HG03575 (cell line): ENCODE results near the gene NFXL1.

Experiments used
- ATAC-seq: cut with Tn5 transposase; IDR thresholded peaks from one replicate; pipeline ENCODE4 v1.9.1; 2021; ENCODE audit not compliant: unreplicated experiment, insufficient number of reproducible peaks, low FRiP score; ENCODE audit errors: extremely low read depth

NFXL1 gene

DNA sequence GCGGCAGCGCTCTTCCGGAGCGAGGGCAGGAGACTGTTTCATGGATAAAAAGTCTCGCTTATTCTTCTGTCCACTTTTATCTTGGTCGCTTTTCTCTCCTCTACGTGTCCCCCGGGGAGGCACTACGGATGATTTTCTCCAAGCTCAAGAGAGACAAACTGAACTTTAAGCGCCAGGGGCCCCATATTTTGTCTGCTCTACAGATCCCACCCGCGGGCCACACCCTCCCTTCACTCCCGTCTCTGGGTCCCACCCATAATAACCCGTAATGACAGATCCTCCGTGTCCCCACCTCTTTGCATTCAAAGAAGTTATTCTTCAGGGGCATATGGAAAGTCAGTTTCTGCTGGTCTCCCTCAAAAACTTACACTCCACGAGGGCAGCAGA lies 76.5 kb downstream of the NFXL1 start, which contains the start of gene CORIN:
TSS of gene CORIN (minus strand) at position 160 of the 387 bp plus-strand sequence. CDS start at position 42, 118 bp downstream.
- ATAC-seq = no peak

DNA sequence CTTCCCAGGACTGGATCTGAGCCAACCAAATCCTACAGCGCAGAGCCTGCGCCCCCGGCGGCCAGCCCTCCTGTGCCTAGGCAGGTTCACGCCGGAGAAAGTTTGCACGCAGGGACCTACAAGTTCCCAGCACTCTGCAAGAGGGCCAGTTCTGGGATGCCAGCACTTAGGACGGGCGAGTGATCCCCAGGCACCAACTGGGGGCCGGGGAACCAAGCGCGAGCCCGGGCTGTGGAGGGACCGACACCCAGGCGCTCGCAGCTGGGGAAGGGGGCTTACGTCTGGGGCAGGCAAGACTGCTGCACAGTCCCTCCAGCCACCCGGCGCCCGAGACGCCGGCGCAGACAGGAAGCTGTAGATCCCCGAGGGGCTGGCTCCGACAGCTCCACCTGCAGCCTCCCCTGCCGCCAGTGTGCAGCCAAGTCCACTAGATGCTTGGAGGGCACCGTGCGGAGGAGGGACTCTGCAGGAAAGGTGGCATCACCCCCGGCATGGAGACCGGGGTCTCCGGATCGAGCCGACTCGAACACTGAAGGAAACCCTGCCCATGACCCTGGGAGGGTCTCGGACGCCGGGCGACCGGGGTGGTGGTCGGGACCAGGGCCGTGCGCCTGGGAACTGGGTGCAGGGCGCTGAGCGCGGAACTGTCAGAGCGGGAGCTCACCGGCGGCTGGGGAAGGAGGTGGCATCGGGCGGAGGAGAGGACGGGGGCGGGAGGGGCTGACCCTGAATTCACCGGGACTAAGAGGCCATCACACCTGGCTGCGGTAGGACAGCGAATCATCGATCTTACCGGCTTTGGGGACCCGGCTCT lies 77.1 kb downstream of the NFXL1 start:
- peak; percentile 28 for ATAC-seq

DNA sequence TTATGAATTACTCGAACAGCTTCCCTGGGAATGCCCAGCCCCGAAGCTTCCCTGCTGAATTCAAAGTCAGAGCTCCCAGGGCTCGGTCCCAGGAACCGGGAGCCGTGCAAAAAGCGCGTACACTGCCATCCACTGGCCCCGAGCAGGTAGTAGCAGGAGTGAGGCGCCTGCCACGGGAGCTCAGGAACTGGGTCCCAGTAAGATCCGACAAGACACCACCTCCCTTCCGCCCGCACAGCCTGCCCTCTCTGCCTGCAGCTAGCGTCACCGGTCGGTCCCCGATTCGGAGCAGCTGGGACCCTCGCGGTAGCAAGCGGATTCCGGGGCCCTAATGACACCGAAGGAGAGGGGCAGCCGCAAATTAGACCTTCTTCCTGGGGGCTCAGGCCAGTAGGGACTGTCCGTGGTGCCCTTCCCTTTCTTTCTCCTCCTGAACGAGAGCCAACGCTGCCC lies 77.7 kb downstream of the NFXL1 start:
- ATAC-seq = peak; percentile 27

DNA sequence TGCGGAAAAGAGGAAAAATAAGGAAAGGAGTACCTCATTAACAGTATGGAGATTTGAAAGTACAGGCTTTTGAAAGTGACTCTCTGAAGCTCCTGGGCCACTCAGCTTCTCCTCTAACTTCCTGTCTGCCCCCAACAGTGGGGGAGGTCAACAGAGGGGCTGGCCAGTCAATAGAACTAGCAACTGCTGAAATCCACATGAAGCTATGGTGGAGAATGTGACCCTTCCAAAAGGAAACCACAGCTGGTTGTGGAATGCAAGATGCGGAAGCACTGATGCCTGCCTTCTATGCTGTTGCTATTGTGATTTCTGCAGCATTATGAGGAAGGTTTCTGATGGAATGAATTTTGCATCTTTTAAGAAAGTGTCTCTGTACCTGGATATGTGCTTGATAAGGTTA lies 78.9 kb downstream of the NFXL1 start:
- no peak for ATAC-seq

DNA sequence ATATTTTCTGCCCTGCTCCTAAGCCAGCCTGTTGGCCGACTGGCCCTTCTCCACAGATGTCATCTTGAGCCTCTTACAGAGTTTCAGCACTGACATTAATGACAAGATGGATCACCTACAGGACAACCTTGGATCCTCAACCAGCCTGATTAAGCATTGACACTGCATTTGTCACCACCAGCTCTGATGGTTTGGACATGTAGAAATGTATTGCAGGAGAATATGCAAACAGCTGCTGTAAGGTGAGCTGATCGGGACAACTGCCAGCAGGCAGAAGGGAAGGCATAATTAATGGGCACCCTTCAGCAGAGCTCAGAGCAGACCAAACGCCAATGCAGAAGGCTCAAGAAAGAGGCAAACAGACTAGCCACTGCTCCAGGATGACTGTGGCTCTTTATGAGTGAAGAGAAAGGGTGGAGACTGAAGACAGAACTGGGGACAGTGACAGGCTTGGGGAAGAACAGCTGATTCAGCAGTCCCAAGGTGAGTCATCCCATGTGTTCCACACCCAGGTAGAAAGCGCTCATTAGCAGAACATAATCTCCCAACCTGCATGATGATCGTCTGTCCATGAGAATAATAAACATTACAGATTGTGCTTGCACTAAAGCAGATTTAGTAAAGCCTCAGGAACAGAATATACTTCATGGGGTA lies 83.2 kb downstream of the NFXL1 start:
- no peak for ATAC-seq

DNA sequence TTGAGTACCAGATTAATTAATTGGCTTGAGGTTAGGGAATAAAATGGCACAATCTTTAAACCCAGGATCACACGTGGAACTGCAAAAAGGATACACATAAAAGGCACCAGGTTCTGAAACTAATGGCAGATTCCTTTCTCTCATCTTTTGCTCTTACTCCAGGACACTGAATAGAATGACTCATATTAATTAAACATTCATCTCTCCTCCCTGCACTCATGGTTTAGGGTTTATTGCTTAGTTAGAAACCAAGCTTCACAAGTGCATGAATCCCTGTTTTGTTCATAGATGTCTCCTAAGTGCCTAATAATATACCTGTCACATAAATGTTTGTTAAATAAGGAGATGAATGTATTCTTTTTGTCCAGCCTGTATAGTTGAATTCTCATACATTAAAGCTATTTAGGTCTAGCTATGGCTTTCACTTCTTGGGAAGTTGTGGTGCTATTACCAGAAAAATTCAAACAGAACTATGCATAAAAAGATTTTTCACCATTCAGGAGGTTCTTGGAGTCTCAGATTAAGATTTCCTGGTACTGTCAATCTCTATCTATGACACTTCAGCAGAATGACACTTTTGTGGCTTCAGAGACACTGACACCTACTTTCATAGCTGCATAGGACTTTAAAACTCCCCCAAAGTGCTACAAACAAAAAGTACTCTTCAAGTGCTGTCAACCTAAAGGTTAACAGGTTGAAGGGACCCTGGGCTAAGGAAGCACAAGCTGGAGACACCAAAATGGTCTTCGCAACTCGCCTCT lies 83.9 kb downstream of the NFXL1 start:
- no peak for ATAC-seq

DNA sequence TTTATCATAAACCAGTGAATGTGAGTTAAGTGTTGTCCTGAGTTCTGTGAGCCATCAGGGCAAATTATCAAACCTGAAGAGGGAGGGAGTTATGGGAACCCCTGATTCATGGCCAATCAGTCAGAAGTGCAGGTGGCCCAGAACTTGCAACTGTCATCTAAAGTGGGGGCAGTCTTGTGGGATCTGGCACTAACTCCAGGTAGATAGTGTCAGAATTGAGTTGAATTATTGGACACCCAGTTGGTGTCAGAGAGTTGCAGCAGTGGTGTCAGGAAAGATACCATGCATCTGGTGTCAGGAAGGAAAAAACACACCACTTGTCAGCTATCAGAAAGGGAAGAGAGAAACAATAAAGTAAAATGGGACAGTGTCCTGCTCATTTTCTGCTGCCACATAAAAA lies 84.9 kb downstream of the NFXL1 start:
- no peak for ATAC-seq

DNA sequence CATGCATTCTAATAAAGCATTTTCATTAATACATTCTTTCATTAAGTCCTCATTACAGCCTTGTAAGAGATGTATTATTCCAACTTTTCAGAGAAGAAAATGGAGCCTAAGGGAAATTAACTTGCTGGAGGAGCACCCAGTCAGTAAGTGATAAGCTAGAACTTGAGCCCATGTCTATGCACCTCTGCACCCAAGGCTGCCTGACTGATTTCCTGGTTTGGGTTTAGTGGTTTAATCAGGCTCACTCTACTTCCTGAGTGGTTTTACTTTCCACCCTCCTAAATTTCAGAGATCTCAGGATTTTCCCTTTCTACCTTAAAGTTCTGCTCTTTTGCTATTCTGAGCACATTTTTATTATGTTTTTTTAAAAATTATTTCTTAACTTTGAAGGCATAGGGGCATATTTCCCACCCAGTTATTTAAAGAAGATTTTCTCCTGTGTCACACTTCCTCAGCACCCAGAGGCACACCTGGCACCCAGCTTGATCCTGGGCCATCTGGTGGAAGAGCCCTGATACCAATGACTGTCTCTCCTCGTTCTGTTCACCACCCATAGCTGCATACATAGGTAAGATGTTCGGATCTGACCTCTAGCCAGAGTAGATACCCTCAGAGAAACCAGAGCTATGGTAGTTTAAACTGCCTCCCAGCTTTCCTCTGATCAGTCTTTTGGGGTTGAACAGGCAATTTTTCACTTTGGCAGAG lies 86.9 kb downstream of the NFXL1 start:
- ATAC-seq = no peak

DNA sequence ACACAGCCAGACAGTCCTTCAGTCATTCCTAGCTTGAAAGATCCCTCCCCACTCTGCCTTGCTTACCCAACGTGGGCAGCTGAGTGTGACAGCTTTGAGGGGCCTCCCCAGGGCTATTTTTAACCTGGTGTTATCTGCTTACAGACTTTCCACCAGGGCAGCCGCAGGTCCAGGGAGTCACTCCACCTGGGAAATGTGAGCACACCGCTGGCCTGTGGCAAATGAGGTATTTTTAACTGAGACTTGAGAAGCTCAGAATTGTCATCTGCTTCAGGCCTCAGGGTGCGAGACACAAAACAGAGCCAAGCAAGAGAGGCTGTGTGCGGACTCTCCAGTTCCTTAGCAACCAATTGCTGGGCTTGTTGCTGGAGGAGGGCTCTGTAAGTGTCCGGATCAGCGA lies 89.5 kb downstream of the NFXL1 start:
- no peak for ATAC-seq

DNA sequence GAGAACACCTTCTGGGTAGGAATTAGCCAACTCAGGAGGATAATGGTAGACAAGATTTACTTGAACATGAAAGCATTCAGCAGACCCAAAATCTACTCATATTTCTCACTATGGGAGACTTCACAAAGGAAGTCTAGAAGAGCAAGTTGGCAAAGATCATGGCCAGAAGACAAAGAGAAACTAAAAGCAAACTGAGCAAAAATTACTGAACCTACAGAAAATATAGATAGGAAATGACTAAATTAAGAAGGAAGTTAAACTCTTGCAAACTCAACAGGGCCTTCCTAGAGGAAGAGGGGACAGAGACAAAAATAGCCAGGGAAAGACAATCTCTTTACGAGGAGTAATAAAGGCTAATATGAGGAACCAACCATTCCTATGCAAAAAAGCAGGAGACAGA lies 95.2 kb downstream of the NFXL1 start:
- ATAC-seq = no peak

DNA sequence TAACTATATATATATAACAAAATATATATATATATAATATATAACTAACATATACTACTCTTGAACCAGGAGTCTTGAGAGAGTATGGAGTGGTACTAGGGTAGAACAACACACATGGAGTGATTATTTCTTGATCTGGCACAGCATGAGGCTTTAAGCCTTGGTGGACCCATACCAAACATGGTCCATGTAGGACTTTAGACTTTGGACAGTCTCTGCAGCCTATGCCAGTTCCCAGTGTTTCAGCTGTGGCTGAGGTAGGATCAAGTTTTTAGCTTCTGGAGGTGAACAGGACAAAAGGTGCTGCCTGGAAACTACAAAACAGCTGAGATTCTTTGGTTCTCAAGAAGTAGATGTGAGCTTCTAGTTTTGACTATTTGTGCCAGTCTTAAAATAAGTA lies 97.1 kb downstream of the NFXL1 start:
- no peak for ATAC-seq

DNA sequence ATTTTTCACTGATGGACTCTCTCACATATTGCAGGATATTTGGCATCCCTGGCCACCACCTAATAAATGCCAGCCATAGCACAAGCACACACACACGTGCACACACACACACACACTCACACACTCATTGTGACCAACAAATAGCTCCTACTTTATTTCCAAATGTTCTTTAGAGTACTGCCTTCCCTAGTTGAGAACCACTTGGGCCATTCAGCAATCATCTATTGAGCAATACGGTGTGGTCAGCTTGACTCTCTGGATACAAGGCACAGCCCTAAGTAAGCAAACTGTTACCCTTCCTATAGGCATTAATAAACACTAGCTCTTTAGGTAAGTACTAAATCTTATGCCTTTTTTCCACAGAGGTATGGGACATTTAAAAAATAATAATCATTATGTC lies 97.6 kb downstream of the NFXL1 start:
- no peak for ATAC-seq

DNA sequence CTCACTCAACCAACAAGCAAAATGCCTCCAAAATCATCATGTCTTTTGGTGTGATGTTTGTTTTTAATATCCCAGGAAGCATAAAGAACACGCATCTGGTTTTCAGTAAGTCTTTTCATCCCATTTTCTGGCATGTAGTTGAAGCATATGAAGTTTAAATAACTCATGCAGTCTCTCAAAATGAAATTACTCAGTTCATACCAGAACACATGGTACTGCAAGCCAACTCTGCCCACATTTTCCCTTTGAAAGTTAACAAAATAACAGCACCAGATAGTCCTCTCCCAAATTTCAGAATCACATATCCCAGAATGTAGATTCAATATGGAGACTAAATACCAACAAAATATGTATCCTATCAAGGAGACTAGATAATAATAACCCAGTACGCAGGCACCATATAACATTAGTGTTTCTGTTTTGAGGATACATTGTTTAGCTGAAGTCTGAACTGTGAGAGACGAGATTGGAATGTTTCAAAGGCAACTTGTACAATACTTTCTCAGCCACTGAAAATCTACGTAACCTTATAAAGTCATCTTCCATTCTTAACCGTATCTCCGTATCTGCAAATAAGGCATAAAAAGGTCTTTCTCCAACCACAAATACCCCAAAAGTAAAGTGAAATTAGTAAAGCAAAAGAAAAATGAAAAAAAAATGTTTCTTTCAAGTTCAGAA lies 99.6 kb downstream of the NFXL1 start:
- ATAC-seq = no peak

DNA sequence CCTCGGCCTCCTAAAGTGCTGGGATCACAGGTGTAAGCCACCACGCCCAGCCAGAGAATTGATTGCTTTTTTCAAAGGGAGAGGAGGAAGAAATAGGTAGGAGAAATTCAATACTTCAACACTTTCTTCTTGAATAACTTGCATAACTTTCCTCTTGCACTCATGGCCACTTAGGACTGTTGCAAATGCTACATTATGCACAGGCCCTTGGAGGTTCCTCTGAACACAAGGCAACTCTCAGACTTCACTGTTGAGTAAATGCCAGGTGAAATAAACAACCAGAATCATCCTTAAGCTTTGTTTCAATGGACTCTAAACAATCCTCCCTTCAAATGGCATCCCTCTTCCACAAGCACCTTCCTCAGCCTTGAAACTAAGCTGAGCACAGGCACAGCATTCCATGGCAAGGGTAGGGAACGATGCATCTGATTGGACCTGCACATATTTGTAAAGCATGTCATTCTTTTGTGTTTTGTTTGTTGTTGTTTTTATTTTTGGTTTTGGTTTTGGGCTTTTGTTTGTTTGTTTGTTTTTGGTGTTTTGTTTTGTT lies 104.7 kb downstream of the NFXL1 start:
- ATAC-seq = no peak

DNA sequence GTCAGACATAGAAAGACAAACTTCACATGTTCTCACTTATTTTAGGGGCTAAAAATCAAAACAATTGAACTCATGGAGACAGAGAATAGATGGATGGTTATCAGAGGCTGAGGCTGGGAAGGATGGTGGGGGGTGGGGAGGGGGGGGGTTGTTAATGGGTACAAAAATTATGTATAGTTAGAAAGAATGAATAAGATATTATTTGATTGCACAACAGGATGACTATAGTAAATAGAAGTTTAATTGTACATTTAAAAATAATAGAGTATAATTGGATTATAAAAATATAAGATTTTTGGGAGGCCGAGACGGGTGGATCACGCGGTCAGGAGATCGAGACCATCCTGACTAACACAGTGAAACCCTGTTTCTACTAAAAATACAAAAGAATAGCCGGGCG lies 109.8 kb downstream of the NFXL1 start:
- ATAC-seq = no peak

DNA sequence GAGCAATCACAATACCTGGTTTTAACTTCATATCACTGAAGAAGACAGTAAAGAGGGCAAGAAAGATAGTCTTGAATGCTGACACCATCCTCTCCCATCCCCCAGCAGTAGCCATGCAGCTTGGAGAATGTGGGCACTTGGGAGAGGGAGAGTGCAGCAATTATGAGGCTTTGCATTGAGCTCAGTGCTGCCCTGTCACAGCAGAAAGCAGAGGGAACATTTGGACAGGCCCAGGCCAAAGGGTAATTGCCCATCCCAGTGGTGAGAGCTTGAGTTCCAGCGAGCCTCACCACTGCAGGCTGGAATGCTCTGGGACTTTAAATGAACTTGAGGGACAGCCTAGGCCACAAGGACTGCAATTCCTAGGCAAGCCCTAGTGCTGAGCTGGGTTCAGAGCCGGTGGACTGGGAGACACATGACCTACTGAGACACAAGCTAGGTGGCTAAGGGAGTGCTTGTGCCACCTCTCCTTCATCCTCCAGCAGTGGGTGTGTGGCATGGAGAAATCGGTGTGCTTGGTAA lies 112.8 kb downstream of the NFXL1 start:
- ATAC-seq = no peak

DNA sequence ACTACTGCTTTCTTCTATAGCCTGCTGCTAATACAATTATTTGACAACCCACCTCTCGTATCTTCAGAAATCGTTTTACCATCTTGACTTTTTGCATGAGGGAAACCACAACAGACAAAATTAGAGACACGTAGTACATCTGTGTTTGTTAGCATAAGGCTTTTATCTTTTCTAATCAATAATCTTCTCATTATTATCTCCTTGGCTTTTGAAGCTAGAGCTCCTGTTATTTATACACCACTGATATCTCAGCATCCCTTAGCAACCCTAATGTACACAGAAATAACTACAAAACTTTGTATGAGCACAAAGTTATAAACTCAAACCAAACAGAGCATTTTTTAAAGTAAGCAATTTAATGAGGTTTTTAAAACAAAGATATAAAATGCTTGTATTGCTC lies 116.2 kb downstream of the NFXL1 start:
- no peak for ATAC-seq
